Measurements from ENCODE around the gene TMEM134. TPM values are rescaled to one million over a fixed set of nuclear protein-coding genes. Genes with fewer than 3 reads are reported as not detected.

TMEM134 gene
- total and polyA plus RNA-seq, 2 of the 4 experiments (the other 2 are of a cell fraction), result 12.5 to 55.0 TPM

DNA sequence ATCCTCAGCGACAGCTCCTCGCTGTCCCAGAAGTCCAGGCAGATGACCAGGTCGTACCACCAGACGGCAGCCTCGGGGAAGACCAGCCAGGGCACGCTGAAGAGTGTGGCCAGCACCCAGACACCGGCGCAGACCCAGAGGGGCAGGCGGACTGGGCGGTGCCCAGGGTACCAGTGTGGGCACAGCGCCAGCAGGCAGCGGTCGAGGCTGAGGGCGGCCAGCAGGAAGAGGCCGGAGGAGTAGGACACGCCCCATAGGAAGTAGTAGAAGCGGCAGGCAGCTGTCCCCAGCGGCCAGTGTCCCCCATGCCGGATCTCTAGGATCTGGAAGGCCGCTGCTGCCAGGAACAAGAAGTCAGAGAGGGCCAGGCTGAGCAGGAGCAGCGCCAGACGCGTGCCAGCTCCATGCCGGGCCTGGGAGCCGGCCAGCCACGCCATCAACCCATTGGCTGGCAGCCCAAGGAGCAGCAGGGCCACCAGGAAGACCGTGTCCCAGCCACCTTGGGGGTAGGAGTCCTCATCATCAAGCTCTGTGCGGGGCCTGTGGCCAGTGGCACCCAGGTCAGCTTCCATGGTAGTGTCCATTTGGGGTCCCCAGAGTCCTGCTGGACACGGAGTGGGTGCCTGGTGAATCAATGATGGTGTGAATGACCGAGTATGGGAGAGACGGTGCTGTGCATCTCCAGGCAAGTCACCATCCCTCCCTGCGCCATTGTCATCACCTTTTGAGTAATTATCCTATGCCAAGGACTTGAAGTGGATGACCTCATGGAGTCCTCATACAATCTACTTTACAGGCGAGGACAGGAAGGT is 16.7 kb downstream of the TMEM134 start, which contains the start of gene GPR152:
Gene GPR152 (minus strand): TSS at position 589 of the 812 bp plus-strand sequence. CDS start 5 bp downstream, at position 584.
- 85% methylated on average over 28 of the region's 33 CpGs; no CpG with 5 or more reads in 1 of the 2 experiments for WGBS, 2 experiments (ENCODE audit: extremely low coverage in 2 of 2, insufficient read length in 1 of 2)
- ATAC-seq (ENCODE audit: low read depth), result no peak
- no peak for DNase-seq
- Histone ChIP-seq H2AK5ac (ENCODE audit: low read depth, low read length) (no peak within 1 kb of the TSS), H3K4ac (ENCODE audit: low read depth, low read length) (no peak within 1 kb of the TSS), H2BK15ac (ENCODE audit: low read depth, low read length) (no peak within 1 kb of the TSS), H2AFZ (replicated peaks; ENCODE audit: low read length, poor library complexity) (peak within 1 kb of the TSS; percentile 58), H3K27ac (ENCODE audit: insufficient read depth, low read length) (no peak within 1 kb of the TSS), H3K9me3 (ENCODE audit: control insufficient read depth, insufficient read depth, low read length) (no peaks in the 10 kb centered on the region), H3K18ac (ENCODE audit: low read depth, low read length) (no peak within 1 kb of the TSS), H3K36me3 (ENCODE audit: control insufficient read depth, insufficient read depth, low read length) (no peaks in the 10 kb centered on the region), H3K4me2 (ENCODE audit: low read depth, low read length) (no peak within 1 kb of the TSS), H4K8ac (ENCODE audit: low read depth in 2 of 2, low read length in 2 of 2) (no peak within 1 kb of the TSS), H3K4me1 (ENCODE audit: control insufficient read depth, insufficient read depth, low read length) (no peaks in the 10 kb centered on the region), H2BK20ac (ENCODE audit: low read depth, low read length) (no peak within 1 kb of the TSS), H3K9ac (ENCODE audit: low read depth, low read length) (no peak within 1 kb of the TSS), H3K14ac (replicated peaks; ENCODE audit: low read depth, low read length) (no peak within 1 kb of the TSS), H4K20me1 (ENCODE audit: insufficient read depth, low read length) (no peaks in the 10 kb centered on the region), H4K5ac (ENCODE audit: low read depth, low read length) (no peak within 1 kb of the TSS), H3K23ac (ENCODE audit: low read depth, low read length) (no peak within 1 kb of the TSS), H3K79me1 (ENCODE audit: low read depth in 1 of 2, low read length in 2 of 2) (no peaks in the 10 kb centered on the region), H3K9me1 (ENCODE audit: insufficient read depth, low read length) (no peaks in the 10 kb centered on the region), H3K56ac (ENCODE audit: extremely low read depth, insufficient read depth, low read length) (no peak within 1 kb of the TSS), H2BK120ac (ENCODE audit: low read depth, low read length) (no peak within 1 kb of the TSS), H2BK5ac (ENCODE audit: low read depth, low read length, poor library complexity, severe bottlenecking) (no peak within 1 kb of the TSS), H2AK9ac (replicated peaks; ENCODE audit: low read depth, low read length, poor library complexity) (no peak within 1 kb of the TSS), H3K27me3 (ENCODE audit: control insufficient read depth, insufficient read depth, low read length) (peaks cover 23% of the 10 kb centered on the region; the same call in 1 of the 2 replicates), H4K91ac (ENCODE audit: insufficient read depth, low read depth, low read length) (no peak within 1 kb of the TSS), H3K4me3 (ENCODE audit: insufficient read depth, low read depth, low read length) (no peak within 1 kb of the TSS)
- no TSS peak for BruUV-seq (replicated peaks)
- POLR2A ChIA-PET (ENCODE audit: unreplicated experiment), result no interaction called here
- dilution Hi-C loops (cut with HindIII; ENCODE audit: low sequenced_read_pairs, unreplicated experiment), result no loop called here
- no peak for TF ChIP-seq MAZ (IDR thresholded peaks at IDR 0.05; ENCODE audit: borderline replicate concordance, low read depth, low read length)
- TF ChIP-seq SMC3 (IDR thresholded peaks at IDR 0.05; ENCODE audit: low read depth, low read length), result no peak
- TF ChIP-seq POLR2A (IDR thresholded peaks at IDR 0.05; ENCODE audit: low read depth, low read length), result no peak
- TF ChIP-seq CHD1 (IDR thresholded peaks at IDR 0.05; ENCODE audit: low read depth, low read length), result no peak
- no peak for TF ChIP-seq CEBPB (IDR thresholded peaks at IDR 0.05; ENCODE audit: low read depth, low read length)
- TF ChIP-seq BHLHE40 (IDR thresholded peaks at IDR 0.05; ENCODE audit: low read depth, low read length), result no peak
- no peak for TF ChIP-seq NFE2L2 (IDR thresholded peaks at IDR 0.05; ENCODE audit: low read depth, low read length)
- intact Hi-C loops (cut with micrococcal nuclease), result no loop called here
- in situ Hi-C loops (cut with MboI; ENCODE audit: low sequenced_read_pairs), result no loop called here
- CTCF ChIA-PET, result no interaction called here

All from IMR-90 (cell line).